SK-N-MC (cell line): Measurements from ENCODE around the gene INSR.

Experiments used
- DNase-seq: peaks from one replicate; pipeline ENCODE4 v3.0.0-alpha.2; 2011; ENCODE audit warnings: low read depth, low spot score
- H3K27ac ChIP-seq: fragments of 200-600 bp; sonication (generic); 2 replicates; pipeline ENCODE4 v1.5.1; 2016; ENCODE audit warnings: mixed run types
- H3K36me3 ChIP-seq: fragments of 200-600 bp; sonication (generic); 2 replicates; pipeline ENCODE4 v1.6.1; 2017; ENCODE audit warnings: antibody characterized with exemption, low read length, mixed read lengths; ENCODE audit not compliant: insufficient read depth
- H3K4me3 ChIP-seq: fragments of 200-600 bp; sonication (generic); 2 replicates; pipeline ENCODE4 v1.5.1; 2016
- H3K9ac ChIP-seq: fragments of 200-600 bp; sonication (generic); 2 replicates; pipeline ENCODE4 v1.8.0; 2017; ENCODE audit warnings: mixed run types, mixed read lengths; ENCODE audit not compliant: insufficient read length
- H3K9me3 ChIP-seq: fragments of 200-600 bp; sonication (generic); 2 replicates; pipeline ENCODE4 v1.6.1; 2017; ENCODE audit warnings: low read depth, mild to moderate bottlenecking, antibody characterized with exemption, low read length, moderate library complexity, mixed read lengths
- EZH2 ChIP-seq: fragments of 200-600 bp; sonication (generic); IDR thresholded peaks from one replicate; pipeline ENCODE4 v1.6.1; 2017; ENCODE audit warnings: antibody characterized with exemption
- FOXP2 ChIP-seq: optimal IDR thresholded peaks from 2 replicates; pipeline ENCODE3; 2011; ENCODE audit warnings: mild to moderate bottlenecking, moderate library complexity; ENCODE audit not compliant: insufficient read depth; ENCODE audit errors: extremely low read length, control extremely low read depth
- POLR2AphosphoS5 ChIP-seq: IDR thresholded peaks from 2 replicates; pipeline ENCODE4 v1.6.1; 2012; ENCODE audit warnings: mild to moderate bottlenecking, low read depth, low read length, borderline replicate concordance

The INSR gene

GRCh38 chr19:7063764-7064418 lies 230.3 kb downstream of the INSR start:
- H3K36me3 ChIP-seq, result no peaks in the 10 kb centered on the region
- no peak overlapping the region for H3K9ac ChIP-seq
- no peaks in the 10 kb centered on the region for H3K9me3 ChIP-seq
- TF ChIP-seq EZH2 (no peak), FOXP2 (no peak), POLR2AphosphoS5 (no peak)
- DNase-seq, result no peak
- H3K4me3 ChIP-seq, result no peak overlapping the region
- no peak overlapping the region for H3K27ac ChIP-seq

DNA sequence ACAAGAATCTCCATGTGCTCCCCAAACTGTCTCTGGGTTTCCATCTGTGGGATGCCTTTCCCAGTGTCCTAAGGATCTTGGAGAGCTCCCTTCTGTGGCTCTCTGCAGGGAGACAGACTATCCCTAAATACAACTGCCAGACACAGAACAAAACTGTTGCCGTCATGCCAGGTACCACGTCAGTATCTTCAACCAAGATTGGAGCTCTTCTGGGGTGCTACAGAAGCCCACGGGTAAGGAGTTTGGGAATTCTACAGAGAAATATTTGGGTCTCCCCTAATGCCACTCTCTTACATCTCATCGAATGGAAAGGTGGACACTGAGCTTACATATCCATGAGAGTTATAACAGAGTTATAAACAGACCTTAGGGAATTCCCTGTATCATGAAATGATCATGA lies 230.9 kb downstream of the INSR start:
- TF ChIP-seq EZH2 (no peak), FOXP2 (no peak), POLR2AphosphoS5 (no peak)
- H3K9me3 ChIP-seq, result no peaks in the 10 kb centered on the region
- H3K36me3 ChIP-seq, result no peaks in the 10 kb centered on the region
- no peak for DNase-seq
- no peak overlapping the region for H3K27ac ChIP-seq
- H3K4me3 ChIP-seq, result no peak overlapping the region
- no peak overlapping the region for H3K9ac ChIP-seq
